ENCODE results near the gene PER1. TPM values are rescaled to one million over a fixed set of nuclear protein-coding genes. Genes with fewer than 3 reads are reported as not detected.

The PER1 gene
- total and polyA plus RNA-seq, 9 of the 15 experiments (the other 6 are each of a cell fraction or from before 2014, with no cell fraction given) = 0.13 to 26.0 (median 3.4) TPM

DNA sequence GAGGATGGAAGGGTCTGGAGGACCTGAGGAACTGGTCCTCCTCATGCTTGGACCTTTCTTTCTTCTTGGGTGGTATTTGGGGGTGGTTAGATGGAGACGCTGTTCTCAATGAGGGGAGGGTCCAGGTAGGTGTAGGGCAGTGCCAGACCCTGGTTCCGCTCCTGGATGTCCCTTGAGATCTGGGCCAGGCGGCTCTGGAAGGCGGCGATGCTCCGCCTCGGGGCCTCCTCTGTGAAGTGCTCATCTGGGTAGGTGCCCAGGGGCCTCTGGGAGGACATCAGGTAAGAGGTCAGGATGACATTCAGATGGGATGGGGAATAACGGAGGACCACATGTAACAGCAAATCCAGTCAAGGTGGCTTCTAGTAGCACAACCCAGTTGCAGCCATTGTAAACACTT, 55.7 kb downstream of the PER1 start (continued):
- TF ChIP-seq, protein P1, sequence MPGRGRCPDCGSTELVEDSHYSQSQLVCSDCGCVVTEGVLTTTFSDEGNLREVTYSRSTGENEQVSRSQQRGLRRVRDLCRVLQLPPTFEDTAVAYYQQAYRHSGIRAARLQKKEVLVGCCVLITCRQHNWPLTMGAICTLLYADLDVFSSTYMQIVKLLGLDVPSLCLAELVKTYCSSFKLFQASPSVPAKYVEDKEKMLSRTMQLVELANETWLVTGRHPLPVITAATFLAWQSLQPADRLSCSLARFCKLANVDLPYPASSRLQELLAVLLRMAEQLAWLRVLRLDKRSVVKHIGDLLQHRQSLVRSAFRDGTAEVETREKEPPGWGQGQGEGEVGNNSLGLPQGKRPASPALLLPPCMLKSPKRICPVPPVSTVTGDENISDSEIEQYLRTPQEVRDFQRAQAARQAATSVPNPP (IDR thresholded peaks at IDR 0.05; ENCODE audit: borderline replicate concordance, insufficient read depth, insufficient read length) = no peak
- TF ChIP-seq HNRNPK (IDR thresholded peaks at IDR 0.05; ENCODE audit: low read depth, low read length, poor library complexity, severe bottlenecking) (no peak), NFE2L1 (tag; IDR thresholded peaks at IDR 0.05; ENCODE audit: borderline replicate concordance, low read depth) (no peak), ZNF589 (CRISPR knock-in tag; IDR thresholded peaks at IDR 0.05; ENCODE audit: low read depth) (no peak), ZNF143 (CRISPR knock-in tag; IDR thresholded peaks at IDR 0.05) (no peak), SMARCA5 (IDR thresholded peaks at IDR 0.05) (no peak), CBX2 (IDR thresholded peaks at IDR 0.05; ENCODE audit: insufficient read depth, low read length, poor library complexity, severe bottlenecking) (no peak), ZNF583 (CRISPR knock-in tag; IDR thresholded peaks at IDR 0.05) (no peak), ZNF830 (CRISPR knock-in tag; IDR thresholded peaks at IDR 0.05) (no peak), JUND (IDR thresholded peaks at IDR 0.05; ENCODE audit: borderline replicate concordance, low read depth, low read length) (no peak), JUND (tag; IDR thresholded peaks at IDR 0.05; ENCODE audit: borderline replicate concordance, low read depth, low read length) (no peak)
- TF ChIP-seq, protein P2, sequence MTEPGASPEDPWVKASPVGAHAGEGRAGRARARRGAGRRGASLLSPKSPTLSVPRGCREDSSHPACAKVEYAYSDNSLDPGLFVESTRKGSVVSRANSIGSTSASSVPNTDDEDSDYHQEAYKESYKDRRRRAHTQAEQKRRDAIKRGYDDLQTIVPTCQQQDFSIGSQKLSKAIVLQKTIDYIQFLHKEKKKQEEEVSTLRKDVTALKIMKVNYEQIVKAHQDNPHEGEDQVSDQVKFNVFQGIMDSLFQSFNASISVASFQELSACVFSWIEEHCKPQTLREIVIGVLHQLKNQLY (CRISPR knock-in tag; conservative IDR thresholded peaks at IDR 0.05) = no peak
- TF ChIP-seq, protein P3, sequence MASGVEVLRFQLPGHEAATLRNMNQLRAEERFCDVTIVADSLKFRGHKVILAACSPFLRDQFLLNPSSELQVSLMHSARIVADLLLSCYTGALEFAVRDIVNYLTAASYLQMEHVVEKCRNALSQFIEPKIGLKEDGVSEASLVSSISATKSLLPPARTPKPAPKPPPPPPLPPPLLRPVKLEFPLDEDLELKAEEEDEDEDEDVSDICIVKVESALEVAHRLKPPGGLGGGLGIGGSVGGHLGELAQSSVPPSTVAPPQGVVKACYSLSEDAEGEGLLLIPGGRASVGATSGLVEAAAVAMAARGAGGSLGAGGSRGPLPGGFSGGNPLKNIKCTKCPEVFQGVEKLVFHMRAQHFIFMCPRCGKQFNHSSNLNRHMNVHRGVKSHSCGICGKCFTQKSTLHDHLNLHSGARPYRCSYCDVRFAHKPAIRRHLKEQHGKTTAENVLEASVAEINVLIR (CRISPR knock-in tag; IDR thresholded peaks at IDR 0.05) = no peak
- TF ChIP-seq, protein P4, sequence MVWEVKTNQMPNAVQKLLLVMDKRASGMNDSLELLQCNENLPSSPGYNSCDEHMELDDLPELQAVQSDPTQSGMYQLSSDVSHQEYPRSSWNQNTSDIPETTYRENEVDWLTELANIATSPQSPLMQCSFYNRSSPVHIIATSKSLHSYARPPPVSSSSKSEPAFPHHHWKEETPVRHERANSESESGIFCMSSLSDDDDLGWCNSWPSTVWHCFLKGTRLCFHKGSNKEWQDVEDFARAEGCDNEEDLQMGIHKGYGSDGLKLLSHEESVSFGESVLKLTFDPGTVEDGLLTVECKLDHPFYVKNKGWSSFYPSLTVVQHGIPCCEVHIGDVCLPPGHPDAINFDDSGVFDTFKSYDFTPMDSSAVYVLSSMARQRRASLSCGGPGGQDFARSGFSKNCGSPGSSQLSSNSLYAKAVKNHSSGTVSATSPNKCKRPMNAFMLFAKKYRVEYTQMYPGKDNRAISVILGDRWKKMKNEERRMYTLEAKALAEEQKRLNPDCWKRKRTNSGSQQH (CRISPR knock-in tag; IDR thresholded peaks at IDR 0.05) = no peak

All from K562 (cell line).